Right lobe of liver (tissue), 4 donors: Measurements from ENCODE around the gene MST1.

Experiments used
- POLR2A ChIP-seq: fragments of 450-650 bp; IDR thresholded peaks from one replicate; pipeline ENCODE4 v1.6.1; 2017; ENCODE audit warnings: antibody characterized with exemption, mild to moderate bottlenecking
- TF ChIP-seq, protein P1 (sequence below), 4 donors: fragments of 200-600 bp in 3 of 4; fragments of 450-650 bp in 1 of 4; IDR thresholded peaks; one replicate each; pipeline versions ENCODE4 v1.5.1 to v1.8.0; 2016 to 2022; ENCODE audit warnings: antibody characterized with exemption in 4 of 4, mild to moderate bottlenecking in 2 of 4
- donor health status: DM: no; HTN: no; CAD: no.
- donor health status: DM: no; HTN: no; CAD: no.
- donor health status: DM: no; HTN: yes; CAD: no.

DNA sequence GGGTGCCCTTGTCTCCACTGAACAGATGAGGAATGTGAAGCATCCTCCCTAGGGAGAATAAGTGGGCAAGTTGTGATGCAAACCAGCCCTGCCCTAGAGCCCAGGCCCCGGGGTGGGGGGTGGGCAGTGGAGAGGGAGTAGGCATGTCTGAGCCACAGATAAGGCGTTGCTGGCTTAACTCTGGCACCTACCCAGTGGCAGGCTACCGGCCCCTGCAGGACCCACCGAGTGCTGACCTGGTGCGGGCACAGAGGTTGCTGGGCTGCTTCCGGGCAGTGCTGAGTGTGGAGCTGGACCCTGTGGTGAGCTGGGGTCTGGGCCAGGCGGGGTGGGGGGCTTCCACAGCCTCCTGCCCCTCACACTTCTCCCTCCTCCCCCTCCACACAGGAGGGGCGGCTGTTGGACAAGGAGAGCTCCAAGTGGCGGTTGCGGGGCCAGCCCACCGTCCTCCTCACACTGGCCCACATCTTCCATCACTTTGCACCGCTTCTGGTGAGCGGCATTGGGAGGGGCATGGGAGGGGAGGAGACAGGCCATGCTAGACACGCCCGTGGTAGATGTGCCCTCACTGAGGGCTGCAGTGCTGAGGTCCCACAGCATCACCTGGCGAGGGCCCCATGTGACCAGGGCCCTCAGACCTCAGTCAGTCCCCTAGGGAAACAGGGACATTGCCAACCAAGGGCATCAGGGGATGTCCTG is 10.2 kb upstream of the MST1 start:
- TF ChIP-seq POLR2A, result no peak
- TF ChIP-seq, protein P1, sequence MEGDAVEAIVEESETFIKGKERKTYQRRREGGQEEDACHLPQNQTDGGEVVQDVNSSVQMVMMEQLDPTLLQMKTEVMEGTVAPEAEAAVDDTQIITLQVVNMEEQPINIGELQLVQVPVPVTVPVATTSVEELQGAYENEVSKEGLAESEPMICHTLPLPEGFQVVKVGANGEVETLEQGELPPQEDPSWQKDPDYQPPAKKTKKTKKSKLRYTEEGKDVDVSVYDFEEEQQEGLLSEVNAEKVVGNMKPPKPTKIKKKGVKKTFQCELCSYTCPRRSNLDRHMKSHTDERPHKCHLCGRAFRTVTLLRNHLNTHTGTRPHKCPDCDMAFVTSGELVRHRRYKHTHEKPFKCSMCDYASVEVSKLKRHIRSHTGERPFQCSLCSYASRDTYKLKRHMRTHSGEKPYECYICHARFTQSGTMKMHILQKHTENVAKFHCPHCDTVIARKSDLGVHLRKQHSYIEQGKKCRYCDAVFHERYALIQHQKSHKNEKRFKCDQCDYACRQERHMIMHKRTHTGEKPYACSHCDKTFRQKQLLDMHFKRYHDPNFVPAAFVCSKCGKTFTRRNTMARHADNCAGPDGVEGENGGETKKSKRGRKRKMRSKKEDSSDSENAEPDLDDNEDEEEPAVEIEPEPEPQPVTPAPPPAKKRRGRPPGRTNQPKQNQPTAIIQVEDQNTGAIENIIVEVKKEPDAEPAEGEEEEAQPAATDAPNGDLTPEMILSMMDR (IDR thresholded peaks at IDR 0.05), result no peak
